GM12878 (cell line): ENCODE results near the gene IER2. TPM values are rescaled to one million over a fixed set of nuclear protein-coding genes. Genes with fewer than 3 reads are reported as not detected.

Experiments
- BACH1 ChIP-seq: fragments of 450-650 bp; IDR thresholded peaks from 2 replicates; pipeline ENCODE4 v1.6.1; 2017; ENCODE audit warnings: mild to moderate bottlenecking, borderline replicate concordance
- CBX5 ChIP-seq: sonication (generic); IDR thresholded peaks from 2 replicates; pipeline ENCODE4 v1.6.1; 2016; ENCODE audit warnings: low read depth, moderate library complexity, mild to moderate bottlenecking, inconsistent platforms
- HDAC6 ChIP-seq: fragments of 200-600 bp; sonication (generic); IDR thresholded peaks from one replicate; pipeline ENCODE4 v1.8.0; 2017; ENCODE audit warnings: antibody characterized with exemption; ENCODE audit not compliant: unreplicated experiment
- MXI1 ChIP-seq: fragments of 150-350 bp; IDR thresholded peaks from 2 replicates; pipeline ENCODE4 v1.6.1; 2011; ENCODE audit warnings: low read depth, mild to moderate bottlenecking, inconsistent platforms, low read length, improper control_type of control experiment
- POLR2A ChIP-seq: IDR thresholded peaks from 2 replicates; pipeline ENCODE4 v1.6.1; 2011; ENCODE audit warnings: low read depth, mild to moderate bottlenecking, low read length
- RUNX3 ChIP-seq: IDR thresholded peaks from 2 replicates; pipeline ENCODE4 v1.6.1; 2012; ENCODE audit warnings: low read length, inconsistent platforms
- SMC3 ChIP-seq: IDR thresholded peaks from 2 replicates; pipeline ENCODE4 v1.6.1; 2011; ENCODE audit warnings: low read length, improper control_type of control experiment, borderline replicate concordance
- TCF12 ChIP-seq: IDR thresholded peaks from 2 replicates; pipeline ENCODE4 v1.6.1; 2011; ENCODE audit warnings: low read depth, mild to moderate bottlenecking, low read length
- polyA plus RNA-seq, 11 experiments: library from polyadenylated mRNA; depleted of rRNA in 4 of 11; unstranded in 6 of 11; stranded (reverse) in 5 of 11; fragments of >200 nt; fragmentation: Nextera tagmentation in 4 of 11; fragmentation: Illumina TruSeq in 1 of 11; extraction: Ambion mirVana in 4 of 11; extraction: Trizol in 1 of 11; gene quantifications; 1 replicate in 1 of 11; 2 replicates in 10 of 11; pipeline versions ENCODE4 v1.2.1 to v1.2.3, GENCODE V29; 2011 to 2016; ENCODE audit warnings: inconsistent platforms in 2 of 11, missing spikeins in 2 of 11, low read depth in 1 of 11
- total RNA-seq, 4 experiments: library from RNA; depleted of rRNA in 3 of 4; stranded (reverse); fragments of >200 nt in 3 of 4; fragmentation: Illumina TruSeq in 1 of 4; extraction: Trizol in 1 of 4; gene quantifications; 2 replicates each; pipeline versions ENCODE4 v1.2.1 to v1.2.3, GENCODE V29; 2013 to 2021
- TF ChIP-seq, protein P1 (sequence below): fragments of 450-650 bp; IDR thresholded peaks from 2 replicates; pipeline ENCODE4 v1.6.1; 2017; ENCODE audit warnings: low read depth, mild to moderate bottlenecking, moderate library complexity
- TF ChIP-seq, protein P2 (sequence below): fragments of 450-650 bp; conservative IDR thresholded peaks from 2 replicates; pipeline ENCODE4 v1.6.1; 2017; ENCODE audit warnings: mild to moderate bottlenecking, moderate library complexity

IER2 gene
- total and polyA plus RNA-seq, 10 of the 15 experiments (the other 5 are each of a cell fraction or from before 2014, with no cell fraction given): 2.8 to 94.5 (median 24.9) TPM

DNA sequence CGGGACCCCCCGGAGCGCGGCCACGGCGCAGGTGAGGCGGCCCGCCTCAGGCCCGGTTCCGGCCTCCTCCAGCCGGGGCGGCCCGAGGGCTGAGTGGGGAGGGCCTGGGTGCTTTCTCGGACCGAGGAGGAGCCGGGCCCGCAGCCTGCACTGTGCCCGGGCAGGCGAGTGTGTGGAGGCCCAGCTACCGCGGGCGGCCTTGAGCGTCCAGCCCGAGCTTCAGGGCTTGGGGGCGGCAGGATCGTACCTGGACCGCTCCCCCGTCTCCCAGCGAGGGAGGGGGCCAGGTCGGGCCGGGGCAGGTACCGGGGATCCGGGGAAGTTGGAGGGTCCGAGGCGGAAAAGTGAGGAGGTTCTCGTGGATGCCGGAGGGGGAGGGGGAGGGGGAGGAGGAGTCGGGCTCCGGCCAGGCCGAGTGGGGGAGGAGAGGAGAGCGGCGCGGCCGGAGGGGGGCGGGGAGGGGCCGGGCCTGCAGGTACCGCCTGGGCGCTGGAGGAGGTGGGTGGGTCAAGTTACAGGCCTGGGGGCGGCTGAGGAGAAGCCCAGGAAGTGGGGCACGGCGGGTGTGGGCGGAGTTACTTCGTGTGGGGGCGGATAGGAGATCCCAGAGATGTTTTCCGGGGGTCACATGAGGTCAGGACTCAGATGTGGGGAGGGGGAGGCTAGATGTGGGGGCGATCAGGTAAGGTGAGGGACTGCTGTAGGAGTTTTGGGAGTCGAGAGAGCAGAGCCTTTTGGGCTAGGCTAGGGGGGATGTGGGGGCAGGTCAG is 31.6 kb upstream of the IER2 start (continued):
- TF ChIP-seq BACH1 (no peak), HDAC6 (no peak), TCF12 (0 out of 2 replicates have a peak, but pooled peaks have one; percentile 7), CBX5 (no peak), MXI1 (0 out of 2 replicates have a peak, but pooled peaks have one; percentile 22), SMC3 (no peak), RUNX3 (0 out of 2 replicates have a peak, but pooled peaks have one; percentile 23), POLR2A (peak; percentile 7; the same call in 1 of the 2 replicates)
- TF ChIP-seq, protein P1, sequence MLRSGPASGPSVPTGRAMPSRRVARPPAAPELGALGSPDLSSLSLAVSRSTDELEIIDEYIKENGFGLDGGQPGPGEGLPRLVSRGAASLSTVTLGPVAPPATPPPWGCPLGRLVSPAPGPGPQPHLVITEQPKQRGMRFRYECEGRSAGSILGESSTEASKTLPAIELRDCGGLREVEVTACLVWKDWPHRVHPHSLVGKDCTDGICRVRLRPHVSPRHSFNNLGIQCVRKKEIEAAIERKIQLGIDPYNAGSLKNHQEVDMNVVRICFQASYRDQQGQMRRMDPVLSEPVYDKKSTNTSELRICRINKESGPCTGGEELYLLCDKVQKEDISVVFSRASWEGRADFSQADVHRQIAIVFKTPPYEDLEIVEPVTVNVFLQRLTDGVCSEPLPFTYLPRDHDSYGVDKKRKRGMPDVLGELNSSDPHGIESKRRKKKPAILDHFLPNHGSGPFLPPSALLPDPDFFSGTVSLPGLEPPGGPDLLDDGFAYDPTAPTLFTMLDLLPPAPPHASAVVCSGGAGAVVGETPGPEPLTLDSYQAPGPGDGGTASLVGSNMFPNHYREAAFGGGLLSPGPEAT: no peak
- TF ChIP-seq, protein P2, sequence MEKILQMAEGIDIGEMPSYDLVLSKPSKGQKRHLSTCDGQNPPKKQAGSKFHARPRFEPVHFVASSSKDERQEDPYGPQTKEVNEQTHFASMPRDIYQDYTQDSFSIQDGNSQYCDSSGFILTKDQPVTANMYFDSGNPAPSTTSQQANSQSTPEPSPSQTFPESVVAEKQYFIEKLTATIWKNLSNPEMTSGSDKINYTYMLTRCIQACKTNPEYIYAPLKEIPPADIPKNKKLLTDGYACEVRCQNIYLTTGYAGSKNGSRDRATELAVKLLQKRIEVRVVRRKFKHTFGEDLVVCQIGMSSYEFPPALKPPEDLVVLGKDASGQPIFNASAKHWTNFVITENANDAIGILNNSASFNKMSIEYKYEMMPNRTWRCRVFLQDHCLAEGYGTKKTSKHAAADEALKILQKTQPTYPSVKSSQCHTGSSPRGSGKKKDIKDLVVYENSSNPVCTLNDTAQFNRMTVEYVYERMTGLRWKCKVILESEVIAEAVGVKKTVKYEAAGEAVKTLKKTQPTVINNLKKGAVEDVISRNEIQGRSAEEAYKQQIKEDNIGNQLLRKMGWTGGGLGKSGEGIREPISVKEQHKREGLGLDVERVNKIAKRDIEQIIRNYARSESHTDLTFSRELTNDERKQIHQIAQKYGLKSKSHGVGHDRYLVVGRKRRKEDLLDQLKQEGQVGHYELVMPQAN: 0 out of 2 replicates have a peak, but pooled peaks have one; percentile 16
